ENCODE results near the gene CTBP2. TPM values are rescaled to one million over a fixed set of nuclear protein-coding genes. Genes with fewer than 3 reads are reported as not detected.

The CTBP2 gene
- total RNA-seq, 6 experiments from 2014 or later: 3.2 to 8.2 (median 5.4) TPM

DNA sequence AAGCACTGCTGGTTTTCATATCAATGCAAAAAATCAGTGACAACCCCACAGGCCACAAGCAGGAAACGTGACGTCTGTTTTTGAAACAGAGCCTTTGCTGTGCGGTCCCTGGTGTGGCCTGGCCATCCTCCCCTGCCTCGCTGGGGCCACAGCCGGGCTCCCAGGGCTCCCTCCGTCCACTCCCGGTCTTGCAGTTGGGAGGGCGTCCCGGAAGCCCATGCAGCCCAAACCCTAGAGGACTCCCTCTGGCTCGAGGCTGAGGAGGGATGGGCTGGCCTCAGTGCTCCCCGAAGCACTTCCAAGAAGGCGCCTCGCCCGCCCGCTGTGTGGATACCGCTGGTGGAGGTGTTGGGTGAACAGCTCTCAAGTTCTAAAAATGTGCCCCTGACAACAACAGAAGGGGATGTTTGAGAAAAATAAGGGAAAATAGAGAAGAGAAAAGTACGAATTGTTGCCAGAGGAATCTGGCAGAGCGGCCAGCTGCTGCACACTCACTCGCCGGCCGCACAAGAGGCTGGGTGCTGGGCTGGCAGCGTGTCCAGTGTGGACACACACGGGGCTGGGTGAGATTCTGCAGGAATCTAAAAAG, 144.9 kb downstream of the CTBP2 start:
- DNase-seq: no peak

DNA sequence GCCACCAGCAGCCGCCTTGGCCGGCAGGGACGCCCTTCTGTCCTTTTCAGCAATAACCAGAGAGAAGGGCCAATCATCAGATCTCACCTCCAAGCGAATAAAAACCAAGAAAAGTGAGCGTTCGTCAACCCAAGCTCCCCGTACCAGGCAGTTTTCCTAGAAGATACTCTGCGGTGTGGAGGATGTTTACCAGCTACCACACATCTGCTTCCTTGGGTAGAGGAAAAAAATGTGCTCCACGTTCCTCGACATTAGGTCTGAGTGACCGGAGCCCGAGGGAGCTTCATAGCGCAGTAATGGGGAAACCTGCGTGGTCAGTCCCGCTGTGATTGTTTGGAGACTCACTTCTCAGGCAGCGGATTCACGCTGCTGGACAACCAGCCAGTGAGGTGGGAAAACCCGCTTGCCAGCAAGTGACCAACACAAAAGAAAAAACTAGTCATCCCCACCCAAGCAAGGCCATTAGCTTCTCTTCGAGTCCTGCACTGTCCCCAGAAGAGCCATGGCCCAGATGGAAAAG, 145.5 kb downstream of the CTBP2 start:
- intact Hi-C loops (cut with DNase I): no loop called here
- Histone ChIP-seq H3K4me1 (peaks cover 0 to 4% (median 0%) of the 10 kb centered on the region in 4 donors), H3K4me3 (no peak overlapping the region), H3K36me3 (no peaks in the 10 kb centered on the region), H3K27me3 (no peaks in the 10 kb centered on the region), H3K9me3 (no peaks in the 10 kb centered on the region), H3K27ac (no peak overlapping the region)
- peak in 1 of 3 donors; percentile 8 for DNase-seq
- TF ChIP-seq POLR2A (IDR thresholded peaks at IDR 0.05): no peak
- TF ChIP-seq, protein P1, sequence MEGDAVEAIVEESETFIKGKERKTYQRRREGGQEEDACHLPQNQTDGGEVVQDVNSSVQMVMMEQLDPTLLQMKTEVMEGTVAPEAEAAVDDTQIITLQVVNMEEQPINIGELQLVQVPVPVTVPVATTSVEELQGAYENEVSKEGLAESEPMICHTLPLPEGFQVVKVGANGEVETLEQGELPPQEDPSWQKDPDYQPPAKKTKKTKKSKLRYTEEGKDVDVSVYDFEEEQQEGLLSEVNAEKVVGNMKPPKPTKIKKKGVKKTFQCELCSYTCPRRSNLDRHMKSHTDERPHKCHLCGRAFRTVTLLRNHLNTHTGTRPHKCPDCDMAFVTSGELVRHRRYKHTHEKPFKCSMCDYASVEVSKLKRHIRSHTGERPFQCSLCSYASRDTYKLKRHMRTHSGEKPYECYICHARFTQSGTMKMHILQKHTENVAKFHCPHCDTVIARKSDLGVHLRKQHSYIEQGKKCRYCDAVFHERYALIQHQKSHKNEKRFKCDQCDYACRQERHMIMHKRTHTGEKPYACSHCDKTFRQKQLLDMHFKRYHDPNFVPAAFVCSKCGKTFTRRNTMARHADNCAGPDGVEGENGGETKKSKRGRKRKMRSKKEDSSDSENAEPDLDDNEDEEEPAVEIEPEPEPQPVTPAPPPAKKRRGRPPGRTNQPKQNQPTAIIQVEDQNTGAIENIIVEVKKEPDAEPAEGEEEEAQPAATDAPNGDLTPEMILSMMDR (IDR thresholded peaks at IDR 0.05): no peak
- no peak for ATAC-seq
- WGBS (ENCODE audit: insufficient coverage, low coverage, low lambda C conversion rate, missing lambda C conversion rate): 66% methylated on average over 13 of the region's 19 CpGs

More for the DNA sequence above, 144.9 kb downstream of the CTBP2 start:
- intact Hi-C loops (cut with DNase I): no loop called here
- Histone ChIP-seq H3K36me3 (no peaks in the 10 kb centered on the region), H3K9me3 (no peaks in the 10 kb centered on the region), H3K4me1 (peaks cover 0 to 4% (median 0%) of the 10 kb centered on the region in 4 donors), H3K27ac (peak overlapping the region in 1 of 3 donors; percentile 16), H3K4me3 (no peak overlapping the region), H3K27me3 (no peaks in the 10 kb centered on the region)
- TF ChIP-seq POLR2A (IDR thresholded peaks at IDR 0.05): no peak
- ATAC-seq: peak in 3 of 4 donors; percentile 16 to 18 (median 17)
- 67% methylated on average over 13 of the region's 23 CpGs for WGBS (ENCODE audit: insufficient coverage, low coverage, low lambda C conversion rate, missing lambda C conversion rate)

DNA sequence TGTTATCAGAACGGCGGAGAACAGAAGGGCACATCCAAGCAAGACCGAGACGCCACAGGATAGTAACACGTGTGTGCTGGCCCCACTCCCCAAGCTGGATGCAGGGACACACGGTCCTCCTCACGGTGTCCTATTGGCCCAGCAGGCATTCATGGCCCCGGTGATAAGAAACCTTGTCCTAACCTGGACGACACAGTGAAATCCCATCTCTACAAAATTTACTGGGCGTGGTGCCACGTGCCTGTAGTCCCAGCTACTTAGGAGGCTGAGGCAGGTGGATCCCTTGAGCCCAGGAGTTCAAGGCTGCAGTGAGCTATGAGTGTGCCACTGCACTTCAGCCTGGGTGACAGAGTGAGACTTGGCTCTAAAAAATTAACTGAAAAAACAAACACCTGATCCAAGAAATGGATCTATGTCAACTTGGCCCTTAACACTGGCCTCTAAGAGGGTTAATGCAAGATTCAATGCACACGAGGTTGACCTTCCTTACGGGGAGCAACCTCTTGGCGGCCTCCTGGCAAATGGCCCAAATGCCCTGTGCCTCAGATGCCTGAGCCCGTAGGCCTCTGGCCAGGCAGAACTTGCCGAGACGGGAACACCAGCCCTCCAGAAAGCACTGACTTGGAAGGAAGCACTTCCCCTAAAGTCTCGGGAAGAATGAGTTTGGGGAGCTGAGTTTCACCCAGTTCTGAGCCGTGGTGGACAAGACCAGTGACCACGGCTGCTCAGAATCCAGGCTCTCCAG, 146.1 kb downstream of the CTBP2 start:
- peak in 1 of 3 donors; percentile 33 for DNase-seq
- Histone ChIP-seq H3K9me3 (no peaks in the 10 kb centered on the region), H3K36me3 (no peaks in the 10 kb centered on the region), H3K4me1 (peaks cover 0 to 4% (median 0%) of the 10 kb centered on the region in 4 donors), H3K4me3 (no peak overlapping the region), H3K27me3 (no peaks in the 10 kb centered on the region), H3K27ac (no peak overlapping the region)
- intact Hi-C loops (cut with DNase I): no loop called here
- WGBS (ENCODE audit: insufficient coverage, low coverage, low lambda C conversion rate, missing lambda C conversion rate): 47% methylated on average over 8 of the region's 20 CpGs
- TF ChIP-seq POLR2A (IDR thresholded peaks at IDR 0.05): no peak
- TF ChIP-seq, protein P1 (IDR thresholded peaks at IDR 0.05): no peak
- peak in 3 of 4 donors; percentile 7 to 28 (median 14) for ATAC-seq

DNA sequence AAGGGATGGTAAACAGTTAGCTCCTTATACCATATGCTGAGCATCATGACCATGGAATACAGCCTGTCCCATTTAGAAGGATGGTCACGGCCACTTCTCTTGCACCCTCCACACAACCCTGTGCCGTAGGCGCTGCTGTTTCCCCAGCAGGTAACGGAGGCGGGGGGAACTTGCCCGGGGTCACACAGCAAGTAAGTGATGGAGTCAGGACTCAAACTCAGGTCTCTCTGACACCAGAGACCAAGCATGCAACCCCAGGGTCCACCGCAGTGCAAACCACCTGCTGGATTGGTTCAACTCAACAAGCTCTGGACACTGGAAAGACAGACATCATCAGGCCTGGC, 146.9 kb downstream of the CTBP2 start:
- DNase-seq: peak in 1 of 3 donors; percentile 14
- no peak overlapping the region for H3K27ac ChIP-seq
- no peak overlapping the region for H3K4me3 ChIP-seq
- peaks cover 0 to 4% (median 0%) of the 10 kb centered on the region in 4 donors for H3K4me1 ChIP-seq
- no peaks in the 10 kb centered on the region for H3K27me3 ChIP-seq
- intact Hi-C loops (cut with DNase I): no loop called here
- no peak for ATAC-seq
- H3K9me3 ChIP-seq: no peaks in the 10 kb centered on the region
- H3K36me3 ChIP-seq: no peaks in the 10 kb centered on the region
- 83% methylated on average over 1 of the region's 7 CpGs for WGBS (ENCODE audit: insufficient coverage, low coverage, low lambda C conversion rate, missing lambda C conversion rate)
- TF ChIP-seq POLR2A (IDR thresholded peaks at IDR 0.05): no peak
- TF ChIP-seq, protein P1 (IDR thresholded peaks at IDR 0.05): no peak

Data from right lobe of liver (tissue), 6 donors.